Common myeloid progenitor, CD34-positive (primary cell): Measurements from ENCODE around the gene ATF1.
"Not testable (repeated sequence)": the region's sequence is repeated elsewhere in the genome, so short reads cannot be mapped to it uniquely, and the experiment has no call there.

ENCODE experiments used
- CTCF ChIA-PET: fragments of 350-600 bp; sonication (Branson Sonifier 250); formaldehyde crosslinking; loops from one replicate; lab custom pipeline; 2021; ENCODE audit warnings: antibody characterized with exemption; lab: Charles Lee
- POLR2A ChIA-PET: fragments of 350-600 bp; sonication (Branson Sonifier 250); formaldehyde crosslinking; loops from one replicate; lab custom pipeline; 2021; ENCODE audit warnings: antibody characterized with exemption; lab: Charles Lee
- DNase-seq, 3 donors: peaks; one replicate each; pipeline versions ENCODE4 v3.0.0 to v3.0.0-alpha.2; 2013
- H3K27ac ChIP-seq, 2 experiments: 1 replicate in 1 of 2; 2 replicates in 1 of 2; pipeline ENCODE4 v1.7.0; 2013; ENCODE audit warnings: inconsistent platforms in 2 of 2, low read length in 2 of 2, mild to moderate bottlenecking in 2 of 2, low read depth in 1 of 2, moderate library complexity in 1 of 2; ENCODE audit not compliant: severe bottlenecking in 2 of 2, insufficient read depth in 1 of 2, poor library complexity in 1 of 2
- H3K27me3 ChIP-seq, 5 experiments: replicated peaks in 2 of 5; 1 replicate in 3 of 5; 2 replicates in 2 of 5; pipeline versions ENCODE4 v1.6.1 to v1.7.0; 2013; ENCODE audit warnings: low read length in 4 of 5, mild to moderate bottlenecking in 2 of 5, moderate library complexity in 2 of 5, inconsistent platforms in 1 of 5; ENCODE audit not compliant: insufficient read depth in 5 of 5, control insufficient read depth in 4 of 5
- H3K36me3 ChIP-seq, 4 experiments: 1 replicate in 2 of 4; 2 replicates in 2 of 4; pipeline versions ENCODE4 v1.6.1 to v1.7.0; 2013; ENCODE audit warnings: low read length in 3 of 4, control low read depth in 1 of 4, mild to moderate bottlenecking in 1 of 4; ENCODE audit not compliant: control insufficient read depth in 4 of 4, insufficient read depth in 4 of 4
- H3K4me1 ChIP-seq, 4 experiments: 1 replicate in 3 of 4; 2 replicates in 1 of 4; pipeline versions ENCODE4 v1.6.1 to v1.7.1; 2013; ENCODE audit warnings: low read length in 3 of 4, mild to moderate bottlenecking in 3 of 4, control low read depth in 1 of 4, inconsistent platforms in 1 of 4, moderate library complexity in 1 of 4; ENCODE audit not compliant: control insufficient read depth in 4 of 4, insufficient read depth in 4 of 4; ENCODE audit errors: control extremely low read depth in 1 of 4
- H3K4me3 ChIP-seq, 7 experiments: 1 replicate in 4 of 7; 2 replicates in 3 of 7; pipeline versions ENCODE4 v1.5.1 to v1.7.0; 2013; ENCODE audit warnings: mild to moderate bottlenecking in 7 of 7, low read length in 6 of 7, moderate library complexity in 6 of 7, inconsistent platforms in 2 of 7, low read depth in 2 of 7, control low read depth in 1 of 7; ENCODE audit not compliant: insufficient read depth in 4 of 7, control insufficient read depth in 1 of 7; ENCODE audit errors: extremely low read depth in 1 of 7
- H3K9me3 ChIP-seq, 5 experiments: 1 replicate in 4 of 5; 2 replicates in 1 of 5; pipeline versions ENCODE4 v1.6.1 to v1.7.1; 2013; ENCODE audit warnings: low read length in 4 of 5, mild to moderate bottlenecking in 2 of 5, inconsistent platforms in 1 of 5, low read depth in 1 of 5, moderate library complexity in 1 of 5; ENCODE audit not compliant: control insufficient read depth in 4 of 5, insufficient read depth in 2 of 5; ENCODE audit errors: control extremely low read depth in 1 of 5
- WGBS: methylation state at CpG from one replicate; pipeline ENCODE4 v1.1.5; 2013; ENCODE audit not compliant: insufficient coverage; 5-methylcytosine and 5-hydroxymethylcytosine counted together

The ATF1 gene

GRCh38 chr12:50828886-50829285 lies 65.0 kb downstream of the ATF1 start:
- Histone ChIP-seq H3K4me3 (no peak overlapping the region), H3K9me3 (peaks cover 0 to 9% (median 1%) of the 10 kb centered on the region in 5 experiments), H3K27me3 (no peaks in the 10 kb centered on the region), H3K36me3 (no peaks in the 10 kb centered on the region), H3K27ac (no peak overlapping the region), H3K4me1 (no peaks in the 10 kb centered on the region)
- CTCF ChIA-PET, result interaction anchor here (1.0 to 7.3 kb wide), 4 partner anchors 9 to 158 kb away, joined by 3 to 108 read pairs (median 3); no protein-coding TSS in a partner anchor
- no peak for DNase-seq
- POLR2A ChIA-PET, result no interaction called here
- WGBS, result 80% methylated on average over 1 of the region's 2 CpGs

- H3K36me3 ChIP-seq, H3K4me1 ChIP-seq, H3K27ac ChIP-seq, H3K27me3 ChIP-seq, POLR2A ChIA-PET, DNase-seq, CTCF ChIA-PET, H3K4me3 ChIP-seq: not testable (repeated sequence)
- peaks cover 1 to 15% (median 6%) of the 10 kb centered on the region in 5 experiments for H3K9me3 ChIP-seq
Observed at GRCh38 chr12:50833801-50834200, 69.9 kb downstream of the ATF1 start.

GRCh38 chr12:50839042-50839441 lies 75.1 kb downstream of the ATF1 start:
- WGBS, result no CpG with 5 or more reads among the region's 2 CpGs
- Histone ChIP-seq H3K4me1 (peaks cover 0 to 2% (median 0%) of the 10 kb centered on the region in 4 experiments), H3K27ac (no peak overlapping the region), H3K9me3 (peaks cover 1 to 13% (median 10%) of the 10 kb centered on the region in 5 experiments), H3K27me3 (no peaks in the 10 kb centered on the region), H3K36me3 (no peaks in the 10 kb centered on the region), H3K4me3 (no peak overlapping the region)
- ChIA-PET POLR2A (no interaction called here), CTCF (interaction anchor here (0.6 to 0.9 kb wide), 3 partner anchors 13 to 40 kb away, joined by 3 to 4 read pairs (median 3); no protein-coding TSS in a partner anchor)
- DNase-seq, result no peak

GRCh38 chr12:50840809-50841487 lies 77.0 kb downstream of the ATF1 start:
- WGBS, result 96% methylated on average over 5 of the region's 7 CpGs
- Histone ChIP-seq H3K27me3 (no peaks in the 10 kb centered on the region), H3K4me1 (peaks cover 0 to 2% (median 0%) of the 10 kb centered on the region in 4 experiments), H3K36me3 (no peaks in the 10 kb centered on the region), H3K27ac (no peak overlapping the region), H3K9me3 (peaks cover 0 to 9% (median 8%) of the 10 kb centered on the region in 5 experiments), H3K4me3 (no peak overlapping the region)
- DNase-seq, result peak in 2 of 3 donors; percentile 16 to 21
- ChIA-PET CTCF (interaction anchor here (0.9 to 1.2 kb wide), 2 partner anchors 15 to 146 kb away, joined by 3 read pairs; no protein-coding TSS in a partner anchor), POLR2A (no interaction called here)

- CTCF ChIA-PET, result no interaction called here
- Histone ChIP-seq H3K27ac (no peak overlapping the region), H3K4me1 (peaks cover 0 to 2% (median 0%) of the 10 kb centered on the region in 4 experiments), H3K9me3 (peaks cover 0 to 9% (median 8%) of the 10 kb centered on the region in 5 experiments), H3K27me3 (no peaks in the 10 kb centered on the region), H3K4me3 (no peak overlapping the region), H3K36me3 (no peaks in the 10 kb centered on the region)
- peak in 2 of 3 donors; percentile 13 to 54 for DNase-seq
- 67% methylated on average over 3 of the region's 7 CpGs for WGBS
- POLR2A ChIA-PET, result no interaction called here
Observed at GRCh38 chr12:50841716-50842531, 78.0 kb downstream of the ATF1 start.

GRCh38 chr12:50842637-50843493 lies 79.0 kb downstream of the ATF1 start, which contains the start of gene TMPRSS12:
TMPRSS12 (plus strand) TSS chr12:50842926; CDS start chr12:50842965, 39 bp downstream.
- no peak within 1 kb of the TSS for H3K27ac ChIP-seq
- H3K9me3 ChIP-seq, result peaks cover 0 to 9% (median 8%) of the 10 kb centered on the region in 5 experiments
- no peaks in the 10 kb centered on the region for H3K27me3 ChIP-seq
- H3K4me3 ChIP-seq, result peak within 1 kb of the TSS in 4 of 7 experiments; percentile 19 to 70 (median 44)
- WGBS, result 66% methylated on average over 31 of the region's 36 CpGs
- POLR2A ChIA-PET, result no interaction called here
- no peaks in the 10 kb centered on the region for H3K36me3 ChIP-seq
- CTCF ChIA-PET, result interaction anchor here (1.0 kb wide), 1 partner anchor 18 kb away, joined by 3 read pairs; no protein-coding TSS in a partner anchor
- H3K4me1 ChIP-seq, result peaks cover 0 to 2% (median 0%) of the 10 kb centered on the region in 4 experiments
- peak in 2 of 3 donors; percentile 21 to 32 for DNase-seq
